ENCODE data around the gene CLPTM1L. TPM values are rescaled to one million over a fixed set of nuclear protein-coding genes. Genes with fewer than 3 reads are reported as not detected.

Gene CLPTM1L
- total RNA-seq, 1 experiment from 2014 or later = 127 TPM

DNA sequence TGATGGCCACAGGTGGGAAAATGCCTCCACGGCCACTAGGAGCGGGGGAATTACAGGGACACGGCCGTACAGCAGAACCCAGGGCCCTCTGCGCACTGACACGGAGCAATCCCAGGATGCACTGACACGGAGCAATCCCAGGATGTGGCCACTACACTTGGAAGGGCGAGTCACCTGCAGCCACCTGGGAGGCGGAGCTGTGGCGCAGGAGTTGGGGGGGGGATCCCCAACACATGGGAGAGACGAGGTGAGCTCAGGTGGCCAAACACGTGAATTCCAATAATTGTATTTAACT lies 6.8 kb downstream of the CLPTM1L start:
- no TSS peak for BruUV-seq (replicated peaks)
- H3K36me3 Mint-ChIP-seq (ENCODE audit: insufficient read depth, unreplicated experiment) = peaks cover 52% of the 10 kb centered on the region
- no peak for DNase-seq
- CTCF ChIA-PET = no interaction called here
- H3K27me3 Mint-ChIP-seq (ENCODE audit: unreplicated experiment) = no peaks in the 10 kb centered on the region
- intact Hi-C loops (cut with micrococcal nuclease; ENCODE audit: unreplicated experiment) = no loop called here
- no peaks in the 10 kb centered on the region for H3K4me1 Mint-ChIP-seq (ENCODE audit: low read depth, unreplicated experiment)
- no peak overlapping the region for H3K27ac Mint-ChIP-seq (ENCODE audit: unreplicated experiment)
- H3K9me3 Mint-ChIP-seq (ENCODE audit: low read depth, unreplicated experiment) = no peaks in the 10 kb centered on the region
- TF ChIP-seq, protein P1, sequence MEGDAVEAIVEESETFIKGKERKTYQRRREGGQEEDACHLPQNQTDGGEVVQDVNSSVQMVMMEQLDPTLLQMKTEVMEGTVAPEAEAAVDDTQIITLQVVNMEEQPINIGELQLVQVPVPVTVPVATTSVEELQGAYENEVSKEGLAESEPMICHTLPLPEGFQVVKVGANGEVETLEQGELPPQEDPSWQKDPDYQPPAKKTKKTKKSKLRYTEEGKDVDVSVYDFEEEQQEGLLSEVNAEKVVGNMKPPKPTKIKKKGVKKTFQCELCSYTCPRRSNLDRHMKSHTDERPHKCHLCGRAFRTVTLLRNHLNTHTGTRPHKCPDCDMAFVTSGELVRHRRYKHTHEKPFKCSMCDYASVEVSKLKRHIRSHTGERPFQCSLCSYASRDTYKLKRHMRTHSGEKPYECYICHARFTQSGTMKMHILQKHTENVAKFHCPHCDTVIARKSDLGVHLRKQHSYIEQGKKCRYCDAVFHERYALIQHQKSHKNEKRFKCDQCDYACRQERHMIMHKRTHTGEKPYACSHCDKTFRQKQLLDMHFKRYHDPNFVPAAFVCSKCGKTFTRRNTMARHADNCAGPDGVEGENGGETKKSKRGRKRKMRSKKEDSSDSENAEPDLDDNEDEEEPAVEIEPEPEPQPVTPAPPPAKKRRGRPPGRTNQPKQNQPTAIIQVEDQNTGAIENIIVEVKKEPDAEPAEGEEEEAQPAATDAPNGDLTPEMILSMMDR (IDR thresholded peaks at IDR 0.05; ENCODE audit: unreplicated experiment) = no peak
- H3K4me3 Mint-ChIP-seq (ENCODE audit: low read depth, unreplicated experiment) = no peak overlapping the region

DNA sequence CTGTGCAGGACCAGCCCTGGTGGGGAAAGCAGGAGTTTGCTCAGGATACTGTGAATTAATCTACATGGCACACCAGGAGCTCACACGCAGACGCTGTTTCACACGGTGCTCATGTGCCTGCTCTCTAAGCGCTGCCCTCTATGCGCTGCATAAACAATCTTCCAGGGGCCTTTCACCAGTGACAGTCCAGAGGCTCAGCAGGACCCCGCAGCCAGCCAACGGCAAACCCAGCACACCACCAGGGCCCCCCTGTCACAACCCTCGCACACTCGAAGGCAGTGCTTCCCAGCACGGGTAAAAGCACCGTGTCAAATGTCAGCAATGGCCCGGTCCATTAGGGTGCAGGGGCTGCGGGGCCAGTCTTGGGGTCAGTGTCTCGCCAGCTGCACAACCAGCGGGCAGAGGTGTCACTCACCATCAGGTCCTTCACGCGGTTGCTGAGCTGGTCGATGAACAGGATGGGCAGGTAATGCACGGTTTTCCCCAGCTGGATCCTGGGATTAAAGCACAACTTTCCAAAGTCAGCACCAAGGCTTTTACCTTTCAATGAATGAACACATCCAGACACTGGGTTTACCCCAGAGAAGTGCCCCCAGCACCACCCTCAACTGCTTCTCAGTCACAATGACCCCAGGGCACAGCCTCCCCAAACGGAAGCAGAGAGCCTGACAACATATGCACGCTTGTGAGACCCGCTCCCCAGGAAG lies 7.3 kb downstream of the CLPTM1L start:
- H3K4me3 Mint-ChIP-seq (ENCODE audit: low read depth, unreplicated experiment) = no peak overlapping the region
- DNase-seq = no peak
- H3K9me3 Mint-ChIP-seq (ENCODE audit: low read depth, unreplicated experiment) = no peaks in the 10 kb centered on the region
- no peaks in the 10 kb centered on the region for H3K27me3 Mint-ChIP-seq (ENCODE audit: unreplicated experiment)
- peaks cover 47% of the 10 kb centered on the region for H3K36me3 Mint-ChIP-seq (ENCODE audit: insufficient read depth, unreplicated experiment)
- CTCF ChIA-PET = no interaction called here
- intact Hi-C loops (cut with micrococcal nuclease; ENCODE audit: unreplicated experiment) = no loop called here
- BruUV-seq (replicated peaks) = no TSS peak
- H3K27ac Mint-ChIP-seq (ENCODE audit: unreplicated experiment) = no peak overlapping the region
- TF ChIP-seq, protein P1 (IDR thresholded peaks at IDR 0.05; ENCODE audit: unreplicated experiment) = no peak
- H3K4me1 Mint-ChIP-seq (ENCODE audit: low read depth, unreplicated experiment) = no peaks in the 10 kb centered on the region

DNA sequence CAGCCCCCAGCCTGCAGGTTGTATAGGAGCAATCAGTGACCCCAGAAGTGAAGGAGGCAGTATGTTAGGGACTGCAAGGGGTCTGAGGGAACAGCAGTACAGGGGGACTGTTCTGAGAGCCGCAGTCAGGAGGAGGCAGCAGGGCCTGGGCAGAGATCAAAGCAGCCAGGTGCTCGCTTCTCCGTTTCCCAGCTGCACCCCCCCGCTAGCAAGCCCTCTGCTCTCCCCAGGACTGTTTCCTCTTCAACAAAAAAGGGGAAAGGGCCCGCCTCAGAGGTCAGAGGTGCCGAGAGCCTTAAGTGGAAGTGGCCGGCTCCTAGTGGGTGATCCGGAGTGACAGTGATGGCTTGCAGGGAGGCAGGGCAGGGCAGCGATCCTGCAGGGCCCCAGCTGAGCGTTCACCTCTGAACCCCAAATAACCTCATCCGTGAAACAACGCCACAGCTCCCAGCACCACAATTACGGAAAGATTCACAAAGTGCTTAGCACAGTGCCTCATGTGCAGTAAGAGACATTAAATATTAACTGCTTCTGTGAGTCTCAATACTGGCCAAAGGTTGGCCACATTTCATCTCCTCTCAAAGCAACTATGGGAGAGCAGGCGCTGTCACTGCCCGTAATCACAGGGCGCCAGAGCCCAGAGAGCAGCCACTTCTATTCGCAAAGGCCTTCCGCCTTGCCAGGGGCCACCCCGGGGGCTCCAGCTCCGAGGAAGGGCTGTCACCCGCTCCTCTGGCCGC lies 8.0 kb downstream of the CLPTM1L start:
- H3K4me1 Mint-ChIP-seq (ENCODE audit: low read depth, unreplicated experiment) = no peaks in the 10 kb centered on the region
- no peak overlapping the region for H3K27ac Mint-ChIP-seq (ENCODE audit: unreplicated experiment)
- TF ChIP-seq, protein P1 (IDR thresholded peaks at IDR 0.05; ENCODE audit: unreplicated experiment) = no peak
- H3K36me3 Mint-ChIP-seq (ENCODE audit: insufficient read depth, unreplicated experiment) = peaks cover 45% of the 10 kb centered on the region
- H3K9me3 Mint-ChIP-seq (ENCODE audit: low read depth, unreplicated experiment) = no peaks in the 10 kb centered on the region
- H3K27me3 Mint-ChIP-seq (ENCODE audit: unreplicated experiment) = no peaks in the 10 kb centered on the region
- intact Hi-C loops (cut with micrococcal nuclease; ENCODE audit: unreplicated experiment) = no loop called here
- CTCF ChIA-PET = no interaction called here
- BruUV-seq (replicated peaks) = no TSS peak
- no peak for DNase-seq
- no peak overlapping the region for H3K4me3 Mint-ChIP-seq (ENCODE audit: low read depth, unreplicated experiment)

DNA sequence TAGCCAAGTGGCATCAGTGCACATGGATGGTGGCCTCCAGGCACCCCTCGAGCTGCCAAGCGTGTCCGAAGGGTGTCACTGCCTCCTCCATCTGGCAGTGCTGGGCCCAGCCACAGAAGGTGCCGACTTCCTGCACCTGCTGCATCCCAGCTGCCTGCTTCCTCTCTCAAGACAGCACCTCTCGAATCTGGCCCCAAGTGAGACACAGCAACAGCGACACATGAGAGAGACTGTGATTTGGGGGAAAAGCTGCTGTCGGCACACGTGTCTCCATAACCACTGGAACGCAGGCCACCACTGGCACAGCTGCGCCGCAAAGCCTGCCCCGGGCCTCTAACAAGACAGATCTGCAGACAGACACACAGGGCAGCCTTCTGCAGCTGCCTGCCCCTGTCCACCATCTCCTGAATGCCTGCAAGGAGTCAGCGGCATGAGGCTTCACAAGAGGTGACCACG lies 8.8 kb downstream of the CLPTM1L start:
- CTCF ChIA-PET = no interaction called here
- Mint-ChIP-seq H3K27ac (ENCODE audit: unreplicated experiment) (no peak overlapping the region), H3K9me3 (ENCODE audit: low read depth, unreplicated experiment) (no peaks in the 10 kb centered on the region), H3K4me1 (ENCODE audit: low read depth, unreplicated experiment) (no peaks in the 10 kb centered on the region), H3K27me3 (ENCODE audit: unreplicated experiment) (no peaks in the 10 kb centered on the region), H3K36me3 (ENCODE audit: insufficient read depth, unreplicated experiment) (peaks cover 40% of the 10 kb centered on the region), H3K4me3 (ENCODE audit: low read depth, unreplicated experiment) (no peak overlapping the region)
- no peak for DNase-seq
- intact Hi-C loops (cut with micrococcal nuclease; ENCODE audit: unreplicated experiment) = no loop called here
- TF ChIP-seq, protein P1 (IDR thresholded peaks at IDR 0.05; ENCODE audit: unreplicated experiment) = no peak
- no TSS peak for BruUV-seq (replicated peaks)

Measured in Calu3 (cell line).